ENCODE data around the gene HSPA8. TPM values are rescaled to one million over a fixed set of nuclear protein-coding genes. Genes with fewer than 3 reads are reported as not detected.

The HSPA8 gene
- total and polyA plus RNA-seq, 2 of the 13 experiments (the other 11 are each of a cell fraction or from before 2014, with no cell fraction given) = 936 to 2,151 TPM

DNA sequence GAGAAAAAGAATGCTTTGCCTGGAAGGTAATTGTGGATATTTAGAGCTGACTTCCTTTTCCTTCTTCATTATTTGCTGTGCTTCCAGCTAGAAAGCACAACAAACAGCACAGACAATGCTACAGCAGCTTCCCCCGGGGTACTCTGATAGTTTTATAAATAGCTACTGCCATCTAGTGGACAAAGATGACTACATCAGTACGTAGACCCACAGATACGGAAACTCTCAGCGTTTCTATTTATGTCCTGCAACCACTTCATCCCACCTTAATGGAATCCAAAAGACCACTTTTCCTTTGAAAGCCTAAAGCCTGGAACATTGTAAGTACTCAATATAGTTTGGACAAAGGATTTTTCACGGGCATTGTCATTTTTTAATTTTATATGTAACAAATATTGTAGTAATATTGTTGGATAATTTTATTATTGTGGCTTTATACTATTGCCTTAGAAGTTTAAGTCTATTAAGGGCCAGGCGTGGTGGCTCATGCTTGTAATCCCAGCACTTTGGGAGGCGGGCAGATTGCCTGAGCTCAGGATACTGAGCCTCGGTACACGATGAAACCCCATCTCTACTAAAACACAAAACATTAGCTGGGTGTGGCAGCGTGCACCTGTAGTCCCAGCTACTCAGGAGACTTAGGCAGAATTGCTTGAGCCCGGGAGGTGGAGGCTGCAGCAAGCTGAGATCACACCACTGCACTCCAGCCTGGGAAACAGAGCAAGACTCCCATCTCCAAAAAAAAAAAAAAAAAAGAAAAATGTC lies 7.5 kb downstream of the HSPA8 start:
- H3K27me3 ChIP-seq (ENCODE audit: control insufficient read depth in 1 of 2, insufficient read depth in 2 of 2, low read length in 2 of 2) = no peaks in the 10 kb centered on the region
- CTCF ChIA-PET (ENCODE audit: low intra/inter-chr PET ratio, low total read pairs) = interaction anchor here (1.4 kb wide), 1 partner anchor 191 kb away, joined by 3 read pairs; no protein-coding TSS in a partner anchor
- peaks cover 11% of the 10 kb centered on the region for H3K79me2 ChIP-seq (ENCODE audit: insufficient read depth, low read length)
- peaks cover 15 to 35% of the 10 kb centered on the region in 2 experiments for H3K36me3 ChIP-seq (replicated peaks in 1 of 2; ENCODE audit: control insufficient read depth in 1 of 2, insufficient read depth in 2 of 2, low read length in 2 of 2)
- BruUV-seq (replicated peaks) = no TSS peak
- POLR2A ChIA-PET = interaction anchor here (0.7 to 3.7 kb wide), 3 partner anchors 8 to 420 kb away, joined by 3 to 38 read pairs (median 3); partner anchors contain the start of gene HSPA8
- H2AFZ ChIP-seq (ENCODE audit: low read length) = no peak overlapping the region
- 49% methylated on average over 11 of the region's 11 CpGs for WGBS (ENCODE audit: low lambda C conversion rate)
- ATAC-seq (peak; percentile 75), FAIRE-seq (peak; percentile 80), DNase-seq (ENCODE audit: low spot score) (peak; percentile 70)
- H3K4me2 ChIP-seq (ENCODE audit: low read depth, low read length) = no peak overlapping the region
- H3K9ac ChIP-seq (ENCODE audit: insufficient read depth, low read depth, low read length) = no peak overlapping the region
- intact Hi-C loops (cut with micrococcal nuclease; ENCODE audit: unreplicated experiment) (loop anchor here (1.0 kb wide), 1 partner anchor 191 kb away; no protein-coding TSS in a partner anchor), in situ Hi-C loops (cut with HindIII; ENCODE audit: extremely low pct_ligation_motif_present, low pct_unique_long_range_greater_than_20kb) (no loop called here)
- no peaks in the 10 kb centered on the region for H3K9me3 ChIP-seq (ENCODE audit: low read length)
- H3K27ac ChIP-seq (ENCODE audit: extremely low read length, insufficient read depth, low read length) = no peak overlapping the region
- H4K20me1 ChIP-seq (ENCODE audit: insufficient read depth, low read length) = peaks cover 48% of the 10 kb centered on the region
- peaks cover 20% of the 10 kb centered on the region for H3K4me1 ChIP-seq (ENCODE audit: insufficient read depth, low read length)
- no peak overlapping the region for H3K4me3 ChIP-seq (replicated peaks in 1 of 3; ENCODE audit: insufficient read depth in 1 of 3, low read depth in 2 of 3, low read length in 3 of 3)
- TF ChIP-seq POLR2A (IDR thresholded peaks at IDR 0.05; ENCODE audit: insufficient read depth in 1 of 2, low read depth in 2 of 2, low read length in 2 of 2) (peak in 1 of 2 experiments; percentile 29; a peak in 2 of 4 replicates), POLR2AphosphoS5 (IDR thresholded peaks at IDR 0.05; ENCODE audit: low read depth, low read length) (0 out of 2 replicates have a peak, but pooled peaks have one; percentile 55), AKAP8 (CRISPR knock-in tag; IDR thresholded peaks at IDR 0.05) (no peak), NFE2L2 (IDR thresholded peaks at IDR 0.05; ENCODE audit: low read length) (no peak), STAG1 (CRISPR knock-in tag; IDR thresholded peaks at IDR 0.05) (peak; percentile 38)
- TF ChIP-seq, protein P1, sequence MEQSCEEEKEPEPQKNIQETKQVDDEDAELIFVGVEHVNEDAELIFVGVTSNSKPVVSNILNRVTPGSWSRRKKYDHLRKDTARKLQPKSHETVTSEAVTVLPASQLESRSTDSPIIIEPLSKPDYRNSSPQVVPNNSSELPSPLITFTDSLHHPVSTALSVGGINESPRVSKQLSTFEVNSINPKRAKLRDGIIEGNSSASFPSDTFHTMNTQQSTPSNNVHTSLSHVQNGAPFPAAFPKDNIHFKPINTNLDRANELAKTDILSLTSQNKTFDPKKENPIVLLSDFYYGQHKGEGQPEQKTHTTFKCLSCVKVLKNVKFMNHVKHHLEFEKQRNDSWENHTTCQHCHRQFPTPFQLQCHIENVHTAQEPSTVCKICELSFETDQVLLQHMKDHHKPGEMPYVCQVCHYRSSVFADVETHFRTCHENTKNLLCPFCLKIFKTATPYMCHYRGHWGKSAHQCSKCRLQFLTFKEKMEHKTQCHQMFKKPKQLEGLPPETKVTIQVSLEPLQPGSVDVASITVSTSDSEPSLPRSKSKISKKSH (CRISPR knock-in tag; IDR thresholded peaks at IDR 0.05; ENCODE audit: borderline replicate concordance) = no peak
- TF ChIP-seq, protein P2, sequence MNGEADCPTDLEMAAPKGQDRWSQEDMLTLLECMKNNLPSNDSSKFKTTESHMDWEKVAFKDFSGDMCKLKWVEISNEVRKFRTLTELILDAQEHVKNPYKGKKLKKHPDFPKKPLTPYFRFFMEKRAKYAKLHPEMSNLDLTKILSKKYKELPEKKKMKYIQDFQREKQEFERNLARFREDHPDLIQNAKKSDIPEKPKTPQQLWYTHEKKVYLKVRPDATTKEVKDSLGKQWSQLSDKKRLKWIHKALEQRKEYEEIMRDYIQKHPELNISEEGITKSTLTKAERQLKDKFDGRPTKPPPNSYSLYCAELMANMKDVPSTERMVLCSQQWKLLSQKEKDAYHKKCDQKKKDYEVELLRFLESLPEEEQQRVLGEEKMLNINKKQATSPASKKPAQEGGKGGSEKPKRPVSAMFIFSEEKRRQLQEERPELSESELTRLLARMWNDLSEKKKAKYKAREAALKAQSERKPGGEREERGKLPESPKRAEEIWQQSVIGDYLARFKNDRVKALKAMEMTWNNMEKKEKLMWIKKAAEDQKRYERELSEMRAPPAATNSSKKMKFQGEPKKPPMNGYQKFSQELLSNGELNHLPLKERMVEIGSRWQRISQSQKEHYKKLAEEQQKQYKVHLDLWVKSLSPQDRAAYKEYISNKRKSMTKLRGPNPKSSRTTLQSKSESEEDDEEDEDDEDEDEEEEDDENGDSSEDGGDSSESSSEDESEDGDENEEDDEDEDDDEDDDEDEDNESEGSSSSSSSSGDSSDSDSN (CRISPR knock-in tag; IDR thresholded peaks at IDR 0.05) = no peak
- TF ChIP-seq, protein P3, sequence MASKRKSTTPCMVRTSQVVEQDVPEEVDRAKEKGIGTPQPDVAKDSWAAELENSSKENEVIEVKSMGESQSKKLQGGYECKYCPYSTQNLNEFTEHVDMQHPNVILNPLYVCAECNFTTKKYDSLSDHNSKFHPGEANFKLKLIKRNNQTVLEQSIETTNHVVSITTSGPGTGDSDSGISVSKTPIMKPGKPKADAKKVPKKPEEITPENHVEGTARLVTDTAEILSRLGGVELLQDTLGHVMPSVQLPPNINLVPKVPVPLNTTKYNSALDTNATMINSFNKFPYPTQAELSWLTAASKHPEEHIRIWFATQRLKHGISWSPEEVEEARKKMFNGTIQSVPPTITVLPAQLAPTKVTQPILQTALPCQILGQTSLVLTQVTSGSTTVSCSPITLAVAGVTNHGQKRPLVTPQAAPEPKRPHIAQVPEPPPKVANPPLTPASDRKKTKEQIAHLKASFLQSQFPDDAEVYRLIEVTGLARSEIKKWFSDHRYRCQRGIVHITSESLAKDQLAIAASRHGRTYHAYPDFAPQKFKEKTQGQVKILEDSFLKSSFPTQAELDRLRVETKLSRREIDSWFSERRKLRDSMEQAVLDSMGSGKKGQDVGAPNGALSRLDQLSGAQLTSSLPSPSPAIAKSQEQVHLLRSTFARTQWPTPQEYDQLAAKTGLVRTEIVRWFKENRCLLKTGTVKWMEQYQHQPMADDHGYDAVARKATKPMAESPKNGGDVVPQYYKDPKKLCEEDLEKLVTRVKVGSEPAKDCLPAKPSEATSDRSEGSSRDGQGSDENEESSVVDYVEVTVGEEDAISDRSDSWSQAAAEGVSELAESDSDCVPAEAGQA (IDR thresholded peaks at IDR 0.05; ENCODE audit: low read depth) = no peak
- TF ChIP-seq, protein P3 (CRISPR knock-in tag; IDR thresholded peaks at IDR 0.05; ENCODE audit: borderline replicate concordance) = no peak
- TF ChIP-seq, protein P4, sequence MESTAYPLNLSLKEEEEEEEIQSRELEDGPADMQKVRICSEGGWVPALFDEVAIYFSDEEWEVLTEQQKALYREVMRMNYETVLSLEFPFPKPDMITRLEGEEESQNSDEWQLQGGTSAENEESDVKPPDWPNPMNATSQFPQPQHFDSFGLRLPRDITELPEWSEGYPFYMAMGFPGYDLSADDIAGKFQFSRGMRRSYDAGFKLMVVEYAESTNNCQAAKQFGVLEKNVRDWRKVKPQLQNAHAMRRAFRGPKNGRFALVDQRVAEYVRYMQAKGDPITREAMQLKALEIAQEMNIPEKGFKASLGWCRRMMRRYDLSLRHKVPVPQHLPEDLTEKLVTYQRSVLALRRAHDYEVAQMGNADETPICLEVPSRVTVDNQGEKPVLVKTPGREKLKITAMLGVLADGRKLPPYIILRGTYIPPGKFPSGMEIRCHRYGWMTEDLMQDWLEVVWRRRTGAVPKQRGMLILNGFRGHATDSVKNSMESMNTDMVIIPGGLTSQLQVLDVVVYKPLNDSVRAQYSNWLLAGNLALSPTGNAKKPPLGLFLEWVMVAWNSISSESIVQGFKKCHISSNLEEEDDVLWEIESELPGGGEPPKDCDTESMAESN (CRISPR knock-in tag; conservative IDR thresholded peaks at IDR 0.05) = no peak
